Hematopoietic multipotent progenitor cell treated with erythropoietin and hydrocortisone succinate and interleukin-3 and kit ligand, for 17 days (in vitro differentiated cells): ENCODE data around the gene PTOV1.

Source experiments
- DNase-seq: peaks from one replicate; pipeline ENCODE4 v3.0.0-alpha.2; 2015; ENCODE audit warnings: low spot score

Gene PTOV1

DNA sequence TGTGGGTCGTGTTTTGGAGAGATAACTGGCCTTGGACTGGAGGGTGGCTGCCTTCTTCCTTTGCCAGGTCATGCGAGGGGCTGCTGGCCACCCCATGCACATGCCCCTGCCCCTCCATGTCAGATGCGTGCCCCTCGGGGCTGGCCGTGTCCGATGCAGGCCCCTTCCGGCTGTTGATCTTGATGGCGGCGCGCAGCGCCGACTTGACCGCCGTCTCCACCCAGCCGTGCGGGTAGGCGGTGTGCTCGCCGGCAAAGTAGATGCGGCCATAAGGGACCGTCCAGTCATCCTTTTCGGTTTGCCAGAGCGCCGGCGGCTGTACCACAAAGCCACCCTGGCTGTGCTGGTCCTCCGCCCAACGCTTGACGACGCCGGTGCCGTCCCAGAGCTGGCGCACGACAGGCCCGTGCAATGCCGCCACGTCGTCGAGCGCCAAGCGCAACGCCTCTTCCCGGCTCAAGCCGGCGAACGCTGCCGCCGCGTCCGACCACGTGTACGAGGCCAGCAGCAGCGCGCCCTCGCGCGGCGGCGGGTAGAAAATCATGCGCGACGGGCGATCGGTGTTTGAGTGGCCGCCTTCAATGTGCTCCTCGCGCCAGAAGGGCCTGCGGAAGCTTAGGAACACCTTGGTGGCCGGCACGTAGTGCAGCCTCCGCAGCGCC is 38.9 kb downstream of the PTOV1 start:
- peak; percentile 83 for DNase-seq

DNA sequence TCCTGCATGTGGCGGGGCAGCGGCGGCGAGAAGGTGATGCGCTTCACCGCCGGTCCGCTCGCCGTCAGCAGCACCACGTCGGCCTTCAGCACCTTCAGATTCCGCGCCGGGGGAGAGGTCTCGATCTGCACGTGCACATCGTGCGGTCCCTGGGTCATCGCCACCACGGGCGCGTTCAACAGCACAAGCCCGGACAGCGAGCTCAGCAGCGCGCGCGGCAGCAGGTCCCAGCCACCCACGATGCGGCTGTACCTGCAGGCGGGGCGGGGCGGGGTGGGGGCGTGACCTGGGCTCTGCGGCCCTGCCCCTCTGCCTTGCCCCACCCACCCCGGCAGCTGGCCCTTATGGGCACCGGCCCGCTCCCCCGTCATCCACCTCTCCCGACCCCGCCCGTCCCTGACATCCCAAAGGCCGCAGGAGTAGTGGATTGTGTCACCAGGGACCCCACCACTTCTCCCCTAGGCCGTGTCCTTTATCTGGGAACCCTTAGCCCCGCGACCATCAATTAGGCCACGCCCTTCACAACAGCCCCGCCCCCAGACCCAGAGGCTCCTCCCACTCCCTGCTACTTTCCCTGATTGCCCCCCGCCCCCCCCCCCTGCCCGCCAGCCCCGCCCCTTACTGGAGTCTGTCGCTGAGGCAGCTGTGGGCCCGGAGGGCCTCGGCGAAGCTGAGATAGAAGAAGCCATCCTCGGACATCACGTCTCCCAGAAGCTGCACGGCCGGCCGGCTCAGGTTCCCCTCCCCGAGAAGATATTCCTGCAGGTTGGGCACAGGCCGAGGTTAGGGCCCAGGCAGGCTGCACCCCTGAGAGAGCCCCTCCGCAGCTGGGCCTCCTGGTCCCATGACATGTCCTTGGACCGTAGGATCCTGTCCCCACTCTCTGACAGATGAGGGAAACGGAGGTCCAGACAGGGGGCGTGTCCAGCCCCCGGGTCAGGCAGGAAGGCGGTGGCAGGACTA is 39.7 kb downstream of the PTOV1 start:
- peak; percentile 48 for DNase-seq

DNA sequence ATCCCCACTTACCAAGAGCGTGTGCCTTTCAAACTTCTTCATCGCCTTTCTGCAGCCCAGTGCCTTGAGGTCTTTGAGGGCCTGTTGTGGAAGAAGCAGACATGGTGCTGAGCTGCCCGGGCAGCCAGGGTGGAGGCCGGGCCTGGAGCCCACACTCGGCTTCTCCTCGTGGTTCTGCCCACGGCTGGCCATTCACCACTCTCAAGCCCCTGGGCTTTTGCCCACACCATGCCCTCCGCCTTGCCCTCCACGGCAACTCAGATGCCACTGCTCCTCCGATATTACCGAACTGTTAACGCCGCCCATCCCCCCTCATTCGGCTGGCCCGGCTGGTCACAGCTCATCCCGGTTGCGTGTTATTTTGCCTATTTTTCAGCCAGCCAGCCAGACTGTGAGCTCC is 40.4 kb downstream of the PTOV1 start:
- DNase-seq, result no peak

DNA sequence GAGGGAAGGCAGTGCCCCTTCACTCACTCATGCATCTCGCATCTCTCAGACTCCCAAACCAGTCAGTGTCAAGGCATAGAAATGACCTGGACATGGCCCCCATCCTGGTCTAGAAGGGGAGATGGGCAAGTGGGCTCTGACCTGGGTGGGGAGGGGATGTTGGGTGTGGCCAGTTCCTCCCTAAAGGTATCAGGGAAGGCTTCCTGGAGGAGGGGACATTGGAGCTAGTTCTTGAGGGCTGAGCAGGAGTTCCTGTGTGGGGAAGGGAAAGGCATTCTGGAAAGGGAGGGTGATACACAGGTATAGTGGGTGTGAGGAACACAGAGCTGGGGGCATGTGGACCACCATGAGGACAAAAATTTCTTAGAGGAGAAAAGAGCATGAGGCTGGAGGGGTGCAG is 41.8 kb downstream of the PTOV1 start:
- no peak for DNase-seq

DNA sequence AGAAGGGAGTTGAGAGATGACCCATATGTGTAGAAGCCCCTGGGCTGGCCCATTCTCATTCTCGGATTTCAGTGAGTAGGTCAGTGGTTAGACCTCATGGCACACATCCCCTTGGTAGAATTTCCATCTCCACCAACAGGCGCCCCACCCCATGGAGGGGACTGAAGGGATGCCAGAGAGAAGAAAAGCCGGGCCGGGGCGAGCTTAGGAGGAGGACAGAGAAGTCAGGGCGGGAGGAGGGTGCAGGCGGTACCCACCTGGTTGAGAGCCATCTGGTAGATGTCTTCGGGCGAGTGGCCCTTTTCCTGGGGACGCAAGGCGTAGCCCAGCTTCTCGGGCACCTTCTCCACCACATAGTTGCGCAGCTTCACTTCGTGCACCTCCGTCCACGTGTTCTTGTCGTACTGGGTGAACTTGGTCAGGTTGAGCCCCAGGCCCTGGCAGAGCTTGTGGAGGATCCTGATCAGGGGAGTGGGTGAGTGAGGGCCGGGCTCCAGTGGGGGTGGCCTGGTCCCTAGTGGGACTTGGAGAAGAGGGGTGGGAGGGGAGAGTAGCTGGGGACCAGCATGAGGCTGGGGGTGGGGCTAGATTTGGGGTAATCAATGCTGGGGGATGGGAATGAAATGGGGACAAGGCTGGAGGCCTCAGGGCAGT is 43.2 kb downstream of the PTOV1 start:
- DNase-seq, result no peak

DNA sequence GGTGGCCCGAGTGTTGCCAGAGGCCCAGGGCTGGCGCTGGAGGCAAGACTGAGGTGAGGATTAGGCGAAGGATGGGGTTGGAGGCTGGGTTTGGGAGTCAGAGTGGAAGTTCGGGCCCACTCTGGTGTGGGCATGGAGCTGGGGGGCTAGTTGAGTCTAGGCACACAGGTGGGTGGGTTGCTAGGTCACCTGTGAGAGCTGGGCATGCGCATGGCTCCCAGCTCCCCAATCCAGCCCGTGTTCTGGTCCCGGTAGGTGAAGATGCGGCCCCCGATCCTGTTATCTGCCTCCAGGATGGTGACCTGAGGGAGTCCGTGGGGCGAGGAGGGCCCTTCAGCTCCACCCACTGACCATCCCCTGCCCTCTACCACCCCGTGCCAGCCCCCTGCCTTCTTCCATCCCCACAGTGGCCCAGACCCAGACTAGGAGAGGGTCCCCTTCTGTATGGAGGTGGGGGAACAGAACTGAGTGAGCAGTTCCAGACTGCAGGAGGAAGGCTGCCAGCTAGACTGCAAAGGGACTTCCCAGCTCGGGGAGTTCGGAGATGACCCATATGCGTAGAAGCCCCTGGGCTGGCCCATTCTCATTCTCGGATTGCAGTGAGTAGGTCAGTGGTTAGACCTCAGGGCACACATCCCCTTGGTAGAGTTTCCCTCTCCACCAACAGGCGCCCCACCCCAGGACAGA is 44.1 kb downstream of the PTOV1 start:
- DNase-seq, result no peak

DNA sequence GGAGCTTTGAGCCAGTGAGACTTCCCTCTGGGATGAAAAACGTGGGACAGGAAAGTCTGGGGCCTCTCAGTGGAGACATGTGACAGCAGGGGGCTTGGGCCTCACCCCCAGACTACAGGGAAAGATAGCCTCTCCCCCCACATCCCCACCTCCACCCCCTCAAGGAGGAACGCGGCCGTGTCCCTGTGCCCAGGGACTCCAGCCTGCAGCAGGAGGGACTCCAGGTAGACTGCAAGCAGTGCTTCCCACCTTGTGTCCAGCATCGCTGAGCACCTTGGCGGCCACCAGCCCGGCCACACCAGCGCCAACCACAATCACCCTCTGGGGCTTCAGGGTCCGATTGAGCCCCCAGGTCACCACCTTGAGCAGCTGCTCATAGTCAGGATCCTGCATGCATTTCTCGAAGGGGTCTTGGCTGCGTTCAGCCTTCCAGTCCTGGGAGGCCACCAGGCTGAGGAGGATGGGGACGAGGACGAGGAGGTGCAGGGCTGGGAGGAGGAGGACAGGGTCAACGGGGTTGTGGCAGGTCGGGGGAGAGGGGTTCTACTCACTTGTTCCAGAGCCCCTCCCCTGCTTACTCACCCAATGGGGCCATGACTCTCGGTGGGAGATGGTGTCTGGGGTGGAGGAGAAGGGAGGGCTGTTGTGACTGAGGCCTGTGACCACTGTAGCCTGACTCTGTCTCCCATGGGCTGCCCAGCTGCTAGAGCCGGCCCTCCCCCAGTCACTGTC is 44.8 kb downstream of the PTOV1 start:
- no peak for DNase-seq

DNA sequence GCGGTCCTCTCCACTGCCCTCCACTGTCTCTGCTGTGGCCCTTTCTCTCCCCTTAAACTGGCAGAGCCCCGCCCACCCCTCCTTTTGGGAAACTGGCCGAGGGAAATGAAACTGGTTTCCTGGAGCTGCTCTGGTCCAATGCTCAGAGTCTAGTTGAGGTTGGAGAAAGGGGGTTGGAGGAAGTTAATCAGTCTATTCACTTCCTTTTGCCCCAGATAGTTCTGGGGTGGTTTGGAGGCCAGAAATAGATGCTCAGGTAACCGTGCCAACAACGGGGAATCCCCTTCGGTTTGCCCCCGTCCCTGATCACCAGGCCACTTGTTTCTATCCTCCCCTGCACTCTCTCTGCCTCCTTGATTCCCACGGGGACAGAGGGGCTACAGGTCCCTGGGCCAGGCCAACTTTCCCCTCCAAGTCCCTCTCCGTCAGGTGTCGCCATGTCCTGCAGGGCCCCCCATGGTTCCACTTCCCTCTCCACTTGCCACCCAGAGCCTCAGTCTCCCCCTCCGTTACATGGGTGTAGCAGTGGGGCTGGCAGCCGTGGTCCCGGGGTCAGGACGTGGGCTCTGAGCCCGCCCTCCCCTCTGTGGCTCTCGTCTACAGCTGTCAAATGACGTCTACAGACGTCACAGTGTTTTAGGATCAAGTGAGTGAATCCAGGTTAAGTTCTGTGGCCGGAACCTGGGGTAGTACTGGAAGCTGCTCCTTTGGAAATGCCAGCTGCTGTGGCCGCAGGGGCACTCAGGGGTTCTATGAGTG is 46.1 kb downstream of the PTOV1 start, which contains the start of gene IL4I1:
IL4I1 (minus strand) TSS at position 25 of the 759 bp plus-strand sequence. CDS start 727 bp downstream, outside the sequence.
- no peak for DNase-seq

DNA sequence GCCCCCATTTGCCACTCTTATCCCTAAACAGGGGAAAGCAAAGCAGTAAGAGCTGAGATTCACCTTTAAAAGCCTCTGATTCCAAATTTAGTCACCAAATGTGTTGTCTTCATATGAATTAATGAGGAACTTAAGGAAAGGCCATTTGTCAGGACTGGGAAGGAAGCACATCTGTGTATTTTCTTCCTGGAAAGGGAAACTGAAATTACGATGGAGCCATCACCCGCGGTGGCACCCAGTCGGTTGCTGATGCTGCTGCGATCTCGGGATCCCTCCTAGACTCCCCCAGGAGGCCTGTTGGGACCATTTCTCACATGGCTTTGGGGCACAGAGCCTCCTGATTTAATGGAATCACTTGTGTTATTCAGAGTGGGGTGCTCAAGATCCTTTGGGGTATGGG is 53.2 kb downstream of the PTOV1 start:
- DNase-seq, result no peak

DNA sequence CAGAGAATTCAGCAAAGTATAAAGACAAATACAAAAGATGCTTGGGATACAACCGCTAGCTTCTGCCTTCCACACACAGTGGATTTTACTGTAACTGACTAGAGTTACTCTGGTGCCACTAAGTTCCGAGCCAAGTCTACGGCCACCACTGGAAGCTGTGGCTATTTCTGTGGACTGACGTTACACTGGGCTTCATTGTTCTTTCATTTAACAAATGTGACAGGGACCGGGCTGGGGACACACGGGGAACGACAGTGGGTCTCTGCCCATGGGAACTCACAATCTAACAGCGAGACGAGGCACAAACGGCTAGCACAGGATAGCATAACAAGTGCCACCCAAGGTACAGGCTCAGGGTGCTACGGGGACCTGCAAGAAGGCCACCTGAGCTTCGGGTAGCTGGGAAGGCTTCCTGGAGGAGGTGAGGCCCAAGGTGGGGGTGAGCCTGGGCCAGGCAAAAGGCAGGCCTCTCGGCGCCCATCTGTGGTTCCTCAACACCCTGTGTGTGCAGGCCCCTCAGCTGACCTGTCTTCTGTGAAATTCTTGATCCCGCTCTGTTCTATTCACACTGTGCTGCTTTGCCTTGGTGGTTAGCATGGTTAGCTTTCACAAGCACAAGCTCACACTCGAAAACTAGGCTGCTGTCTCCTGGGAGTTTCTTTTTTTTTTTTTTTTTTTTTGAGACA is 56.1 kb downstream of the PTOV1 start:
- no peak for DNase-seq

DNA sequence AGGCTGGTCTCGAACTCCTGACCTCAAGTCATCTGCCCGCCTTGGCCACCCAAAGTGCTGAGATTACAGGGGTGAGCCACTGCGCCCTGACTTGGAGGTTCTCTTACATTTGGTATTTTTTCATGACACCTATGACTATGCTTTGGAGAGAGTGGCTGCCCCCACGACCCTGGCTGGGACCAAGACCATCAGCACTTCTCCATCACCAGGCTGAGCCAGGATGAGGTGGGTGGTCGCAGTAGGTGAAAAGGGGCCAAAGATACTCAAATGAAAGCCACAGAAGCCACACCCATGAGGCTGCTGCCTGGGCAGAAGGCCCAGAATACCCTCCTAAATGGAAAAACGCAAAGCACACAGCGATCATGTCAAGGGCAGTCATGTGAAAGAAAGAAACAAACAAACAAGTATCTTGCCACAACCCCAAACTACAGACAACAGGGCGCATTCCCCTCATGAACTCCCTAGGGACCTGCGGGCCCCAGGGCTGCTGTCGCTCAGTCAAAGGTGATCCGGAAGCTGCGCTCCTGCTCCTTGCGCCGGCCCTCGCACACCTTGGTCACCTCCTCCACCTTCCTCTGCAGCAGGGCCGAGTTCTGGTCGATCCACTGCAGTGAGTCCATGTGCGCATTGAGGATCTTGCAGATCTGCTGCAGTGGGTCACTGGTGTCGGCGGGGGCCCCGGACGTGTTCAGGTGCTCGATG is 56.9 kb downstream of the PTOV1 start:
- no peak for DNase-seq

DNA sequence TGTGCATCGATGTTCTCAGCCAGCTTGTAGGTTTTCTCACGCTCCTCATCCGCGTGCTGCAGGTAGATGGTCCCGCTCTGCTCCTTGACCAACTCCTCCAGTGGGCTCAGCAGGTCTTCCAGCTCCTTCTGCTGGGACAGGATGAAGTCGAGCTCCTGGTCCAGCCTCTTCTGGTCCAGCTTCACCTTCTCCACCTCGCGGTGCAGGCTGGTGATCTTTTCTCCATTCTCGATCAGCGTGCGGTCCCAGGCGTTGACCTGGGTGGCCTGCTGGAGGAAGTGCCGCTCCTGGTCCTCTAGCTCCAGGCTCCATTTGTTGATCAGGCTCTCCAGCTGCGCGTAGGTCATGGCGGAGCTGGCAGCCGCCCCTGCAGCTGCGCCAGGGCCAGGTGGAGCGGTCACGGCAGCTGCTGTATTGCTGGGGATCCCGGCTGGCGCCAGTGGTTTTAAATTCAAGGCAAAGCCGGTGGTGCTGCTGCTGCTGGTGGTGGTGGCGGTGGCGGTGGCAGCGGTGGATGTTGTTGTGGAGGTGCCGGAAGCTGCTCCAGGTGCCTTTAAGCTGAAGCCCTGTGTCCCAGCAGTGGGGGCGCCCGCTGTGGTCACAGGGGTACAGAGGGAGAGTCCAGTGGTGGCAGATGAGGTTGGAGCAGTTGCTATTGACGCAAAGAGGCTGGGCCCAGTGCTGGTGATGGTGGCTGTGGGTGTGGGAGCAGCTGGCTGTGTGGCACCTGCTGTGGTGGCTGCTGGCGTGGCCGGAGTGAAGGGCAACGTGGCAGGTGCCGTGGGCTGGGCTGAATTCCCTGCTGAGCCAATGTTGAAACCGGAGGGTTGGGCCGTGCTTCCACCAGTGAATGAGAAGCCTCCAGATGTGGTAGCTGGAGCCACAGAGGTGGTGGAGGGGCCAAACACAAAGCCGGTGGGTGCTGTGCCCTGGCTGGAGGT is 57.8 kb downstream of the PTOV1 start:
- no peak for DNase-seq

DNA sequence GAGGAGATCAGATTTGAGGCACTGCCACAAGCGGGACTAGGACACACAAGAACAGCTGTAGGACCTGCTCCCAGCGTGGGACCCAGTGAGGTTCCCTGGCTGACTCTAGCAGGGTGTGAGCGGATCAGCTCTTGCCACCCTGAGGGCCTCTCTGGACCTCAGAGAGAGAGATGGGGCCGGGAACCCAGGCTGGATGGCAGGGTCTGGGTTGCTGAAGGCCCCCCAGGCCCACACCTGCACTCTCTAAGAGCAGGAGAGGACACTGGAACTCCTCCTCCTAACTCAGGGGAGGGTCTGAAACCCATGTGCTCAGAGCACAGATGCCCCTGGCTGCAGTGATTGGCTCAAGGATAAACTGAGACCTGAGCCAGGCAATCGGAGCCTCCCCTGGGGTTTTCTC is 59.2 kb downstream of the PTOV1 start:
- DNase-seq, result no peak
